HepG2 (cell line): Measurements from ENCODE around the gene BCAS2. TPM values are rescaled to one million over a fixed set of nuclear protein-coding genes. Genes with fewer than 3 reads are reported as not detected.

Source experiments
- GPBP1L1 ChIP-seq: sonication (generic); formaldehyde crosslinking; IDR thresholded peaks from 2 replicates; pipeline ENCODE4 v1.5.0; 2020; ENCODE audit warnings: mild to moderate bottlenecking, missing genetic modification reagents
- GPN1 ChIP-seq: sonication (generic); formaldehyde crosslinking; IDR thresholded peaks from 2 replicates; pipeline ENCODE4 v1.5.1; 2020; ENCODE audit warnings: missing genetic modification reagents, borderline replicate concordance
- KAT8 ChIP-seq: IDR thresholded peaks from 2 replicates; pipeline ENCODE4 v1.6.1; 2016; ENCODE audit warnings: missing genetic modification reagents, missing compliant biosample characterization
- KMT2A ChIP-seq: sonication (generic); formaldehyde crosslinking; IDR thresholded peaks from 2 replicates; pipeline ENCODE4 v1.4.0; 2020; ENCODE audit warnings: missing genetic modification reagents
- NFYC ChIP-seq: IDR thresholded peaks from 2 replicates; pipeline ENCODE4 v1.6.1; 2016; ENCODE audit warnings: missing genetic modification reagents, missing compliant biosample characterization
- RAD51 ChIP-seq: fragments of 450-650 bp; IDR thresholded peaks from 2 replicates; pipeline ENCODE4 v1.6.1; 2016; ENCODE audit warnings: borderline replicate concordance
- RORA ChIP-seq: sonication (generic); formaldehyde crosslinking; IDR thresholded peaks from 2 replicates; pipeline ENCODE4 v1.5.0; 2020; ENCODE audit warnings: mild to moderate bottlenecking, missing genetic modification reagents, moderate library complexity
- SMAD3 ChIP-seq: sonication (generic); formaldehyde crosslinking; IDR thresholded peaks from 2 replicates; pipeline ENCODE4 v1.4.0; 2020; ENCODE audit warnings: missing genetic modification reagents
- SNRNP70 ChIP-seq: fragments of 200-400 bp; formaldehyde crosslinking; IDR thresholded peaks from 2 replicates; pipeline ENCODE4 v1.6.1; 2017; ENCODE audit warnings: mild to moderate bottlenecking, low read depth, low read length, moderate library complexity
- SP1 ChIP-seq, 2 experiments: fragments of 450-650 bp in 1 of 2; sonication (generic) in 1 of 2; formaldehyde crosslinking in 1 of 2; IDR thresholded peaks; 2 replicates each; pipeline versions ENCODE4 v1.4.0 to v1.6.1; 2016 to 2020; ENCODE audit warnings: missing genetic modification reagents in 1 of 2
- ZNF143 ChIP-seq: sonication (generic); formaldehyde crosslinking; IDR thresholded peaks from 2 replicates; pipeline ENCODE4 v1.4.0; 2020; ENCODE audit warnings: missing genetic modification reagents
- ZNF292 ChIP-seq: sonication (generic); formaldehyde crosslinking; IDR thresholded peaks from 2 replicates; pipeline ENCODE4 v1.8.1; 2022; ENCODE audit warnings: mild to moderate bottlenecking, low read depth, missing genetic modification reagents, borderline replicate concordance
- ZNF484 ChIP-seq: sonication (generic); formaldehyde crosslinking; IDR thresholded peaks from 2 replicates; pipeline ENCODE4 v1.5.1; 2020; ENCODE audit warnings: mild to moderate bottlenecking, low read depth, missing genetic modification reagents, borderline replicate concordance
- polyA plus RNA-seq, 8 experiments: library from polyadenylated mRNA; depleted of rRNA in 3 of 8; stranded (reverse) in 7 of 8; unstranded in 1 of 8; fragments of >200 nt; fragmentation: Illumina TruSeq in 4 of 8; extraction: Trizol in 4 of 8; gene quantifications; 2 replicates each; pipeline versions ENCODE4 v1.2.1 to v1.2.3, GENCODE V29; 2011 to 2016; ENCODE audit warnings: low read depth in 4 of 8, missing spikeins in 1 of 8, mixed read lengths in 1 of 8; ENCODE audit not compliant: insufficient read depth in 1 of 8
- total RNA-seq, 5 experiments: library from RNA; depleted of rRNA; stranded (reverse); fragments of >200 nt; fragmentation: Illumina TruSeq; extraction: Trizol; gene quantifications; 2 replicates each; pipeline ENCODE4 v1.2.3, GENCODE V29; 2016; ENCODE audit warnings: low read depth in 1 of 5
- TF ChIP-seq, protein P1 (sequence below): sonication (generic); formaldehyde crosslinking; IDR thresholded peaks from 2 replicates; pipeline ENCODE4 v1.5.0; 2020; ENCODE audit warnings: missing genetic modification reagents
- TF ChIP-seq, protein P2 (sequence below): IDR thresholded peaks from 2 replicates; pipeline ENCODE4 v1.6.1; 2016

BCAS2 gene
- total and polyA plus RNA-seq, 2 of the 13 experiments (the other 11 are each of a cell fraction or from before 2014, with no cell fraction given) = 18.0 to 47.4 TPM

DNA sequence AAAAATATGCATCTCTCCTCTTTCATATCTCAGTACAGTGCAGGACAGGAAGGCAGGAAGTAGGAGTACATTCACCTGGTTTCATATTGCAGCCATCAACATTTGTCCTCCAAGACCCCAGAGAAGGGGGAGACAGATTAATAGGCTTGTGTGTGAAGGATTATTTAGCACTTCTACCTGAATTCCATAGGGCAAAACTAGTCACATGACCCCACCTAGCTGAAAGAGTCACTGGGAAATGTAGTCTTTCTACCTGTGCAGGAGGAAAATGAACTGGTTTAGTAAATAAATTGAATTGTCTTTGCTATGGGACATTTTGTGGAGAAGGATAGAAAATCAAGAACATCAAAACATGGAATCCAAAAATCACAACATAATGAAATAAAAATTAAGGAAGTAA, 56.5 kb downstream of the BCAS2 start (continued):
- TF ChIP-seq ZNF143 (CRISPR knock-in tag) = peak; percentile 79
- TF ChIP-seq, protein P1, sequence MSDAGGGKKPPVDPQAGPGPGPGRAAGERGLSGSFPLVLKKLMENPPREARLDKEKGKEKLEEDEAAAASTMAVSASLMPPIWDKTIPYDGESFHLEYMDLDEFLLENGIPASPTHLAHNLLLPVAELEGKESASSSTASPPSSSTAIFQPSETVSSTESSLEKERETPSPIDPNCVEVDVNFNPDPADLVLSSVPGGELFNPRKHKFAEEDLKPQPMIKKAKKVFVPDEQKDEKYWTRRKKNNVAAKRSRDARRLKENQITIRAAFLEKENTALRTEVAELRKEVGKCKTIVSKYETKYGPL (CRISPR knock-in tag) = no peak
- no peak for TF ChIP-seq RORA
- TF ChIP-seq ZNF484 (CRISPR knock-in tag) = no peak
- no peak for TF ChIP-seq GPBP1L1 (CRISPR knock-in tag)
- TF ChIP-seq GPN1 (CRISPR knock-in tag) = no peak
- TF ChIP-seq ZNF292 (CRISPR knock-in tag) = no peak
- TF ChIP-seq NFYC = peak; percentile 44; the same call in 1 of the 2 replicates
- no peak for TF ChIP-seq KAT8
- TF ChIP-seq SMAD3 (CRISPR knock-in tag) = no peak
- no peak for TF ChIP-seq SNRNP70
- peak; percentile 49; the same call in 1 of the 2 replicates for TF ChIP-seq RAD51
- TF ChIP-seq, protein P2, sequence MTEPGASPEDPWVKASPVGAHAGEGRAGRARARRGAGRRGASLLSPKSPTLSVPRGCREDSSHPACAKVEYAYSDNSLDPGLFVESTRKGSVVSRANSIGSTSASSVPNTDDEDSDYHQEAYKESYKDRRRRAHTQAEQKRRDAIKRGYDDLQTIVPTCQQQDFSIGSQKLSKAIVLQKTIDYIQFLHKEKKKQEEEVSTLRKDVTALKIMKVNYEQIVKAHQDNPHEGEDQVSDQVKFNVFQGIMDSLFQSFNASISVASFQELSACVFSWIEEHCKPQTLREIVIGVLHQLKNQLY (CRISPR knock-in tag) = no peak
- TF ChIP-seq KMT2A (CRISPR knock-in tag) = no peak
- TF ChIP-seq SP1 (IDR thresholded peaks at IDR 0.05) = no peak
- no peak for TF ChIP-seq SP1 (CRISPR knock-in tag; IDR thresholded peaks at IDR 0.05)
